ENCODE results near the gene RNU1-3. TPM values are rescaled to one million over a fixed set of nuclear protein-coding genes. Genes with fewer than 3 reads are reported as not detected.
"Not testable (repeated sequence)": the region's sequence is repeated elsewhere in the genome, so short reads cannot be mapped to it uniquely, and the experiment has no call there.

Gene RNU1-3
- total RNA-seq, 4 donors from 2014 or later, result under 0.01 TPM

- 90 to 92% methylated on average over 10 of the region's 10 CpGs for WGBS, 2 donors
- H3K27me3 ChIP-seq; intact Hi-C loops (cut with DNase I); H3K4me1 ChIP-seq; H3K4me3 ChIP-seq (replicated peaks in 1 of 3); H3K9me3 ChIP-seq; H3K27ac ChIP-seq: not testable (repeated sequence)
- H3K36me3 ChIP-seq, result peaks cover 20 to 23% of the 10 kb centered on the region in 2 donors
- DNase-seq, result peak in 1 of 2 donors; percentile 1
Observed at GRCh38 chr1:16636551-16637195, 30.1 kb downstream of the RNU1-3 start.

- DNase-seq, result peak in 1 of 2 donors; percentile 4
- H3K4me3 ChIP-seq (replicated peaks in 1 of 3); H3K4me1 ChIP-seq; H3K27ac ChIP-seq; intact Hi-C loops (cut with DNase I); H3K27me3 ChIP-seq; H3K9me3 ChIP-seq: not testable (repeated sequence)
- 96 to 97% methylated on average over 5 of the region's 5 CpGs for WGBS, 2 donors
- H3K36me3 ChIP-seq, result peaks cover 27 to 30% of the 10 kb centered on the region in 2 donors
Observed at GRCh38 chr1:16635959-16636358, 30.8 kb downstream of the RNU1-3 start.

GRCh38 chr1:16633540-16634282 lies 33.0 kb downstream of the RNU1-3 start:
- intact Hi-C loops (cut with DNase I); H3K4me1 ChIP-seq: not testable (repeated sequence)
- 95 to 96% methylated on average over 6 of the region's 6 CpGs for WGBS, 2 donors

GRCh38 chr1:16632044-16632850 lies 34.5 kb downstream of the RNU1-3 start:
- WGBS, 2 donors, result 93 to 95% methylated on average over 14 of the region's 14 CpGs
- H3K27ac ChIP-seq; H3K4me3 ChIP-seq (replicated peaks in 1 of 3); intact Hi-C loops (cut with DNase I); H3K9me3 ChIP-seq; H3K27me3 ChIP-seq; H3K4me1 ChIP-seq: not testable (repeated sequence)
- peaks cover 54 to 55% of the 10 kb centered on the region in 2 donors for H3K36me3 ChIP-seq
- DNase-seq, result peak in 1 of 2 donors; percentile 2

More at GRCh38 chr1:16633540-16634282, 33.0 kb downstream of the RNU1-3 start:
- H3K4me3 ChIP-seq (replicated peaks in 1 of 3); H3K9me3 ChIP-seq; H3K27ac ChIP-seq; H3K27me3 ChIP-seq: not testable (repeated sequence)
- peak in 1 of 2 donors; percentile 0 for DNase-seq
- peaks cover 45 to 48% of the 10 kb centered on the region in 2 donors for H3K36me3 ChIP-seq
- peak in 1 of 6 experiments; percentile 8 for TF ChIP-seq CTCF (IDR thresholded peaks at IDR 0.05)

GRCh38 chr1:16631248-16632043 lies 35.3 kb downstream of the RNU1-3 start:
- WGBS, 2 donors, result 89% methylated on average over 20 of the region's 20 CpGs
- intact Hi-C loops (cut with DNase I), result no loop called here
- TF ChIP-seq CTCF (IDR thresholded peaks at IDR 0.05), result no peak
- TF ChIP-seq POLR2A (IDR thresholded peaks at IDR 0.05), result peak in 1 of 2 donors; percentile 13
- Histone ChIP-seq H3K4me3 (replicated peaks in 1 of 3) (no peak overlapping the region), H3K9me3 (no peaks in the 10 kb centered on the region), H3K27ac (no peak overlapping the region), H3K4me1 (no peaks in the 10 kb centered on the region), H3K27me3 (no peaks in the 10 kb centered on the region), H3K36me3 (peaks cover 56 to 60% of the 10 kb centered on the region in 2 donors)
- peak in 1 of 2 donors; percentile 2 for DNase-seq

GRCh38 chr1:16630661-16631247 lies 36.0 kb downstream of the RNU1-3 start:
- no peak for DNase-seq
- H3K36me3 ChIP-seq, result peaks cover 62 to 67% of the 10 kb centered on the region in 2 donors
- 91 to 92% methylated on average over 36 of the region's 36 CpGs for WGBS, 2 donors
- H3K4me3 ChIP-seq (replicated peaks in 1 of 3), result no peak overlapping the region
- no peak overlapping the region for H3K27ac ChIP-seq
- no peaks in the 10 kb centered on the region for H3K27me3 ChIP-seq
- H3K4me1 ChIP-seq, result no peaks in the 10 kb centered on the region
- H3K9me3 ChIP-seq, result no peaks in the 10 kb centered on the region
- TF ChIP-seq POLR2A (IDR thresholded peaks at IDR 0.05) (no peak), CTCF (IDR thresholded peaks at IDR 0.05) (no peak)
- intact Hi-C loops (cut with DNase I), result no loop called here
